ENCODE results near the gene STX3. TPM values are rescaled to one million over a fixed set of nuclear protein-coding genes. Genes with fewer than 3 reads are reported as not detected.

Gene STX3
- 50.3 and 58.0 TPM in 2 replicates for total RNA-seq

DNA sequence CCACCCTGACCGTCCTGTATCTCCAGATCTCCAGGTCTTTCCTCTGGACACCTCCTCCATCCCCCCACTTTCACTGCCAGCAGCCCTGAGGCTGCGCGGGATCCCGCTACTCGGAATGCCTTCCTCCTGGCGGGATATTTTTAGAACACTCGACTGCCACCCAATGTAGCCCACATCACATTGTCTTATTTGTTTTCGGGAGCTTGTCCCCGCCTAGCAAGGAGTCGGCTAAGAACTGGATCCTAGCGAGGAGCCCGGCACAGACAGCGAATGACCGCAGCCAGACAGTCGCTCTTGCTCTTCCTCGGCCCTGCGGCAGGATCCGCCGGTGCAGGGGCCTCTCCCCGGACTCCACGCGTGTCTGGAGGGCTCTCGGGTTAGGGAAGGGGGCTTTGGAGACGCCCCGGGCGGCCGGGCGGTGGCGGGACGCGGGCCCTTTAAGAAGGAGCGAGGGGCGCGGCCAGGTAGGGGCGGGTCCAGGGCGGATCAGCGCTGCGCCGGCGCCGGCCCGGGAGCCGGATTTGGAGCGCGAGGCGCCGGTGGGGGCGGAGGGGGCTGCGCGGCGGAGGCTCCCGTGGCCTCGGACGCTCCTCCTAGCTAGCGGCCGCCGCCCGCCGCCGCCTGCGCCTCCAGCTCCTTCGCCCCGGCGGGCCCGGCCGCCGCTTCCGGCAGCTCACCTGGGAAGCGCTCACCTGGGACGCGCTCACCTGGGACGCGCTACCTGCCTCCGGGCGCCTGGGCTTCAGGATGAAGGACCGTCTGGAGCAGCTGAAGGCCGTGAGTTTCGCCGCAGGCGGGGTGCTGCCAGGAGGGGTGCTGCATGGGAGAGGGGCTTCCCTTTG, at the start of gene STX3:
STX3 (plus strand) TSS at position 518 of the 842 bp plus-strand sequence; CDS start at position 748, 230 bp downstream.

DNA sequence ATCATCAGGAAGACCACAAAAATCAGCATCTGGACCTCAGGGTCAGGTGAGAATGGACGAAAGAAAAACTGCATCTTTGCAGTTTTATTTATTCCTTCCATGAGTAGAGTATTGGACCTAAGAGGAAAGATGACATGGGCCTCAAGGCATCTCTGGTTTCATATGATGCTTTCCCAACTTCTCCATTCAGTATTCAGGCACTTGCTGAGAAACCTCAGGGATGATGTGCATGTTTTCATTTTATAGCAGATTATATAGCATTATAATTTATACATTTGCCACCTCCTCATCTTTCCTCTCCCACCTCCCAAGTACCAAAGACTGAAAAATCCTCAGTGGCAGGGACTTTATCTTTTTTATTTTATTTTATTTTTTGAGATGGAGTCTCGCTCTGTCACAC, 41.4 kb upstream of the STX3 start, which contains the start of gene OR10V1:
OR10V1 (minus strand) TSS at position 101 of the 400 bp plus-strand sequence; CDS start at position 101, 0 bp downstream.

DNA sequence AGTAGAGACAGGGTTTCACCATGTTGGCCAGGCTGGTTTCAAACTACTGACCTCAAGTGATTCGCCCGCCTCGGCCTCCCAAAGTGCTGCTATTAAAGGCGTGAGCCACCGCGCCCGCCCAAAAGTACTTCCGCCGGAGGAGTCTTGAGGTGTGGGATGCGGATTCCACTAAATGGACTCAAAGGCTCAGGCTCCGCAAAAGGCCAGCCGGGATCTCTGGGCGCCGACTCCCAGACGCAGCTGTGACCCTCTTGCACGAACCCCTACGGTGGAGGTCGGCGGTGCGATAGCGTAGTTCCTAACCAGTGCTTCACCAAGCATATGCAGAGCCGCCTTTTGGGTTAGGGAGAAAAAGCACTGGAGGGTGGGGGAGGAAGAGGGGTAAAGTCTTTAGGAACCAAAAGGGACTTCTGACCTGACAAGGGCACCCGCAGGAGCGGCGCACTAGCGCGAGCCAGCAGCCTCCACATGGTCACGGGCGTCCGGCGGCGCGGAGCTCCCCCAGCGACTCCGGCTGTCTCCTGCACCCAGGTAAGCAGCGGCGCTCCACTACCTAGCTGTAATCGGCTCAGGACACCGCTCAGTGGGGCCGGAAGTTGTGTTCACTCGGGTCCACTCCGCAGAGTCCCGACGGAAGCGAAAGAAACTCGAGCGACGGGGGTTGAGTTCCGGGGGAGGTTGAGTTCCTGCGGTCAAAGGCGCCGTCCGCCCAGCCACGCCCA, 55.2 kb downstream of the STX3 start, which contains the start of gene MRPL16:
MRPL16 (minus strand) TSS at position 590 of the 722 bp plus-strand sequence; CDS start at position 470, 120 bp downstream.

DNA sequence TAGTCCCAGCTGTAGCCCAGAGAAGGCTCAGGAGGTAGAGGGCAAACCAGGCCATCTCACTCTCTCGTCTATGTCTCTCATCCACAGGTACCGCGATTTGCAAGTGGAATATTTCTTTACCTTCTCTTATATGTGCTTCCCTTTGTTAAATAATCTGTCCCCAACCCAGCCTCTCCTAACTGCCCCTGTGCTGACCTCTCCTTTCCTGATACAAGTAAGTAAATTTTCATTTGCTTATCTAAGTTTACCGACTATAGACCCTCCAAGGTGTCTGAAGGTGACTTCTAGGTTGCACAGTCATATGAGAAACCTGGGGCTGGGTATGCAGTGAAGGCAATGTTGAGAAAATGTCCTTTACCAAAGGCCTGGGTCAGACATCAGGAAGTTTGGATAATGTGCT, 90.2 kb downstream of the STX3 start, which contains the start of gene CBLIF:
CBLIF (minus strand) TSS at position 101 of the 400 bp plus-strand sequence; CDS start at position 55, 46 bp downstream.

Other genes starting within 250 kb of the STX3 start
- not detected in 2 replicates for gene OR4D9, start 243.8 kb upstream of the STX3 start, total RNA-seq
- gene OSBP, start 139.6 kb upstream of the STX3 start, total RNA-seq, result 43.1 and 45.8 TPM in 2 replicates
- 17.2 and 21.5 TPM in 2 replicates for gene PATL1, start 86.3 kb upstream of the STX3 start, total RNA-seq
- not detected in 2 replicates for gene OR10V1, start 41.5 kb upstream of the STX3 start, total RNA-seq
- 52.3 and 52.4 TPM in 2 replicates for gene MRPL16, start 55.4 kb downstream of the STX3 start, total RNA-seq
- not detected in 2 replicates for gene CBLIF, start 90.1 kb downstream of the STX3 start, total RNA-seq
- gene TCN1, start 111.1 kb downstream of the STX3 start, total RNA-seq, result not detected in 2 replicates
- gene OOSP3, start 123.4 kb downstream of the STX3 start, total RNA-seq, result not detected in 2 replicates
- not detected in 2 replicates for gene OOSP1, start 183.1 kb downstream of the STX3 start, total RNA-seq
- gene OOSP4A, start 208.7 kb downstream of the STX3 start, total RNA-seq, result not detected in 2 replicates

All from thoracic aorta endothelial cell (primary cell).